Peyer's patch (tissue), 4 donors: ENCODE data around the gene SHLD2.
"Not testable (repeated sequence)": the region's sequence is repeated elsewhere in the genome, so short reads cannot be mapped to it uniquely, and the experiment has no call there.

Source experiments
- CTCF ChIP-seq, 6 experiments: fragments of 450-650 bp in 4 of 6; fragments of 200-600 bp in 2 of 6; sonication (generic) in 1 of 6; IDR thresholded peaks; one replicate each; pipeline ENCODE4 v1.5.1; 2017 to 2019; ENCODE audit warnings: antibody characterized with exemption in 6 of 6, mild to moderate bottlenecking in 3 of 6, moderate library complexity in 1 of 6
- POLR2A ChIP-seq, 2 donors: fragments of 450-650 bp; IDR thresholded peaks; one replicate each; pipeline ENCODE4 v1.5.1; 2017; ENCODE audit warnings: antibody characterized with exemption in 2 of 2, mild to moderate bottlenecking in 2 of 2, moderate library complexity in 2 of 2

GRCh38 chr10:87170705-87171104 lies 75.7 kb downstream of the SHLD2 start:
- not testable (repeated sequence) for TF ChIP-seq CTCF, POLR2A (IDR thresholded peaks at IDR 0.05)
